Spinal cord (tissue), 10 donors: ENCODE results near the gene GAS2L1. TPM values are rescaled to one million over a fixed set of nuclear protein-coding genes. Genes with fewer than 3 reads are reported as not detected.
"Not testable (repeated sequence)": the region's sequence is repeated elsewhere in the genome, so short reads cannot be mapped to it uniquely, and the experiment has no call there.

Experiments used
- DNase-seq, 6 donors: peaks; one replicate each; pipeline versions ENCODE4 v3.0.0 to v3.0.0-alpha.2; 2013 to 2015; ENCODE audit warnings: low spot score in 6 of 6, low read depth in 4 of 6
- H3K27ac ChIP-seq: one replicate; pipeline ENCODE4 v1.5.1; 2013; ENCODE audit warnings: low read depth, low read length, control low read depth
- H3K27me3 ChIP-seq: one replicate; pipeline ENCODE4 v1.6.1; 2013; ENCODE audit warnings: low read length; ENCODE audit not compliant: control insufficient read depth, insufficient read depth
- H3K36me3 ChIP-seq: one replicate; pipeline ENCODE4 v1.6.1; 2013; ENCODE audit warnings: low read length; ENCODE audit not compliant: control insufficient read depth, insufficient read depth
- H3K4me1 ChIP-seq: one replicate; pipeline ENCODE4 v1.6.1; 2013; ENCODE audit warnings: low read length; ENCODE audit not compliant: control insufficient read depth, insufficient read depth
- H3K4me3 ChIP-seq: one replicate; pipeline ENCODE4 v1.5.1; 2013; ENCODE audit warnings: low read depth, low read length, control low read depth
- H3K9me3 ChIP-seq: one replicate; pipeline ENCODE4 v1.6.1; 2013; ENCODE audit warnings: low read length; ENCODE audit not compliant: control insufficient read depth, insufficient read depth
- WGBS: methylation state at CpG from one replicate; pipeline ENCODE4 v1.1.5; 2013; ENCODE audit warnings: missing lambda C conversion rate; ENCODE audit not compliant: insufficient coverage; 5-methylcytosine and 5-hydroxymethylcytosine counted together
- polyA plus RNA-seq, 2 donors: library from polyadenylated mRNA; unstranded; fragments of 120-200 nt; gene quantifications; one replicate each; pipeline ENCODE4 v1.2.1, GENCODE V29; 2013; ENCODE audit not compliant: insufficient read length in 2 of 2
- total RNA-seq, 2 donors: library from RNA; depleted of rRNA in 1 of 2; stranded (reverse); fragments of 120-200 nt in 1 of 2; fragments of >200 nt in 1 of 2; gene quantifications; one replicate each; pipeline versions ENCODE4 v1.2.3 to v1.2.4, GENCODE V29; 2013 to 2014
- donor health status: healthy.

The GAS2L1 gene
- total and polyA plus RNA-seq, 4 donors = 5.7 to 28.4 (median 15.2) TPM

DNA sequence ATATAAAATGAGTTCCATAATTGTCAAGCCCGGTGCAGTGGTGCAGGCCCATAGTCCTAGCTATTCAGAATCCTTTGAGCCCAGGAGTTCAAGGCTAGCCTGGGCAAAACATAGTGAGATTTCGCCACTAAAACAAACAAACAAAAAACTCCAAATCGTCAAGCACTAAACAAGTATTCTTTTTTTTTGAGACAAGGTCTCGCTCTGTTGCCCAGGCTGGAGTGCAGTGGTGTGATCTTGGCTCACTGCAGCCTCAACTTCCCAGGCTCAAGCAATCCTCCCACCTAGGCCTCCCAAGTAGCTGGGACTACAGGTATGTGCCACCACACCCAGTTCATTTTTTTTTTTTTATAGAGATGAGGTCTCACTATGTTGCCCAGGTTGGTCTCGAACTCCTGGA is 38.4 kb downstream of the GAS2L1 start:
- WGBS = 100% methylated on average over 1 of the region's 5 CpGs
- H3K4me3 ChIP-seq = not testable (repeated sequence)
- peaks cover 69% of the 10 kb centered on the region for H3K36me3 ChIP-seq

DNA sequence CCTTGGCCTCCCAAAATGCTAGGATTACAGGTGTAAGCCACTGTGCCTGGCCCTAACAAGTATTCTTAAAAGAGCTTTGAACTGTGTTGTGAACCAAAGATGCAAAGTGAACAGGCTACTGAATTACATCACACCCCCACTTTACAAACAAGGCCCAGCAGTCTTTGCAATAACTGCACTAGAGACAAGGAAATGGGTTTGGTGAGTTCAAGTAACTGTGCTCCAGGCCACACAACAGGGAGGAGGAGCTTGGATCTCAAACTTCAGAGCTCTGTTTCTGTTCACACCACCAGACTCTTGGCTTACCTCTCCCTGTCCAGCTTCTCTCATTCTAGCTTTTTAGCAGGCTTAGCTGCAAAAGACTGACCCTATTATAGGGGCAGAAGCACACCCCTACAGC is 39.5 kb downstream of the GAS2L1 start:
- Histone ChIP-seq H3K27ac (peak overlapping the region; percentile 86), H3K36me3 (peaks cover 69% of the 10 kb centered on the region), H3K4me1 (peaks cover 45% of the 10 kb centered on the region), H3K4me3 (no peak overlapping the region), H3K9me3 (no peaks in the 10 kb centered on the region), H3K27me3 (no peaks in the 10 kb centered on the region)
- DNase-seq = peak in 1 of 6 donors; percentile 57

More for the DNA sequence above, 38.4 kb downstream of the GAS2L1 start:
- DNase-seq, H3K27ac ChIP-seq, H3K9me3 ChIP-seq, H3K27me3 ChIP-seq: not testable (repeated sequence)
- H3K4me1 ChIP-seq = peaks cover 45% of the 10 kb centered on the region

DNA sequence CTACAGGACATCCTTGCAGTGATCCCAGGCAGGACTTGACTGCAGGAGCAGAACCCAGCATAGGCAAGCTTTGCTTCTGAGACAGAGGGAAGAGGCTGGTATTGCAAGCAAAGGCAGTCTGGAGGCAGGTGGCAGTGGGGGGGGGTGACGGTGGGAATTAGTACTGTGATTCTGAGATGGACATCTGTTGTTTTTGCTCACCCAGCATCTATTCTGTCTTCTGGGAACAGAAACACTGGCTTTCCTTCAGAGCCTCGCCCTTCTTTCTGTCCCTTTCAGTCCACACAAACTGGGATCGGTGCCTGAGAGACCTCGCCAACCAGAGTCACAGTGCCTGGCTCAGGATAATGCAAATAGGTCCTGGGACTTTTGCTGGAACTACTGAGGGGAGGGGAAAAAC is 40.2 kb downstream of the GAS2L1 start:
- peak overlapping the region; percentile 86 for H3K27ac ChIP-seq
- no CpG with 5 or more reads among the region's 4 CpGs for WGBS

DNA sequence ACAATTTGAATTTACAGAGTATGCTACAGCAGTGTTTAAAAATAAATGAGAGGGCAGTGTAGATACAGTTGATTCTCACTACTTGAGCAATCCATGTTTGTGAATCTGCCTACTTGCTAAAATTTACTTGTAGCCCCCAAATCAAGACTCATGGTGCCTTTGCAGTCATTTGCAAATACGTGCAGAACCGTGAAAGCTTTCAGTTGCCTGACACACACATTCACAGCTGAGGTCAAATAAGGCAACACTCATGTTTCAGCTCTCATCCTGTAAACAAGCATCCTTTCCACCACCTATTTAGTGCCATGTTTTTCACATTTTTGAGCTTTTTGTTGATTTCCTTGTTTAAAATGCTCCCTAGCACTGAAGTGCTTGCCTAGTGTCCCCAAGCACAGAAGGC is 41.6 kb downstream of the GAS2L1 start:
- DNase-seq = no peak
- Histone ChIP-seq H3K27ac (no peak overlapping the region), H3K27me3 (no peaks in the 10 kb centered on the region), H3K36me3 (peaks cover 67% of the 10 kb centered on the region), H3K4me3 (no peak overlapping the region), H3K4me1 (peaks cover 40% of the 10 kb centered on the region), H3K9me3 (no peaks in the 10 kb centered on the region)
- 73% methylated on average over 2 of the region's 2 CpGs for WGBS

More for the DNA sequence above, 40.2 kb downstream of the GAS2L1 start:
- no peak overlapping the region for H3K4me3 ChIP-seq
- peaks cover 45% of the 10 kb centered on the region for H3K4me1 ChIP-seq
- DNase-seq = peak in 4 of 6 donors; percentile 53 to 94 (median 64)
- peaks cover 69% of the 10 kb centered on the region for H3K36me3 ChIP-seq
- no peaks in the 10 kb centered on the region for H3K27me3 ChIP-seq
- H3K9me3 ChIP-seq = no peaks in the 10 kb centered on the region

DNA sequence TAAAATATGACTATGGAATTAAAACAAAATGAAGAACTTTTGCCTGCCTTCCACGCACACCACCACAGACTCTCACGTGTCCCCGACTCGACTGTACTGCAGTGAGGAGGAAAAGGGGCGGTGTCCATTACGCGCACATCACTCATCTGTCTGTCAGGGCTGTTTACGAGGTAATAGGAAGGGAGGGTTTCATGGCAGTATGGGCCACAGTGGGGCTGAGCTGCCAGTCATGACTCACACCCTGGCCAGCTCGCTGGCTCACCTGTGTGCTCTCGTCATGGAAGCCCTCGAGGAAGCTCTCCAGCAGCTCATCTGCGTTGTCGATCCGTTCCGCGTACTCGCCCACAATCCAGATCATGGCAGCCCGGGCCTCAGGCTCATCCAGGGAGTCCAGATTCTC is 42.5 kb downstream of the GAS2L1 start:
- Histone ChIP-seq H3K4me3 (no peak overlapping the region), H3K27me3 (no peaks in the 10 kb centered on the region), H3K27ac (no peak overlapping the region), H3K36me3 (peaks cover 68% of the 10 kb centered on the region), H3K9me3 (no peaks in the 10 kb centered on the region), H3K4me1 (peaks cover 31% of the 10 kb centered on the region)
- WGBS = 95% methylated on average over 16 of the region's 18 CpGs
- no peak for DNase-seq

DNA sequence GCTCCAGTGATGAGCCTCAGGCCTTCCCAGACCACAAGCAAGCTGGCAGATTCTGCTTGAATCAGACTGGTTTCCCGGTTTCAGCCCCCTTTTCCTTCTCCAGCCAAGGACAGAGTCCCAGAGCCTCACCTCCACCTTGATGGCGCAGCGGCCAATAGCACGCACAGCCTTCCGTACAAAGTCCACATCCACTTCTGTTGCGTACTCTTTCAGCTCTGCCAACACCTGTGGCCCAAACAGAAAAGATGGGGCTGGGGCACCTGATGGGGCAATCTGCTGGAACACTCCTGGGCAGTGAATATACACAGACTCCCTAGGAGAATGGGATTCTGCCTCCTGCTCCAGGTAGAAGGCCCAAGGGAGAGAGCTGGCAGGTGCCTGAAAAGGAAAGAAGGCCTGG is 44.6 kb downstream of the GAS2L1 start:
- Histone ChIP-seq H3K27ac (no peak overlapping the region), H3K9me3 (no peaks in the 10 kb centered on the region), H3K27me3 (no peaks in the 10 kb centered on the region), H3K4me1 (peaks cover 14% of the 10 kb centered on the region), H3K36me3 (peaks cover 87% of the 10 kb centered on the region), H3K4me3 (no peak overlapping the region)
- WGBS = 91% methylated on average over 6 of the region's 6 CpGs
- no peak for DNase-seq

DNA sequence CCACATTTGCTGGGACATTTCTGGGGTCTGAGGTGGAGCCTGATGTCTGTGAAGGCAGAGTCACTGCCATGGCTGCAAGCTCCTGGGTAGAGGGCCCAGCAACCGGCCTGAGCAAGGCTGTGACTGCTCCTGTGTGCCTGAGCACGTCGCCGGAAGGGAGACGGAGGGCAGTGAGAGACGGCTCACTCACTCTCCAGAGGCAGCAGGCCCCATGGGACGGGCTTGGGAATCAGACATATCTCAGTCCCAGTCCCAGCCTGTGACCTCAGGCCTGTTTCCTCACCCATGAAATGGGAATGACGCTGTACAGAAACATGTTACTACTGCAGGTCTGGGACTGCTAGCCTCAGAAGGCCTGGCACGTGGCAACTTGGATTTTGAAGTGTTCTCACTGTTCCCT is 45.4 kb downstream of the GAS2L1 start:
- Histone ChIP-seq H3K9me3 (no peaks in the 10 kb centered on the region), H3K27ac (no peak overlapping the region), H3K4me1 (peaks cover 5% of the 10 kb centered on the region), H3K36me3 (peaks cover 87% of the 10 kb centered on the region), H3K27me3 (no peaks in the 10 kb centered on the region), H3K4me3 (no peak overlapping the region)
- DNase-seq = no peak
- 92% methylated on average over 8 of the region's 9 CpGs for WGBS

DNA sequence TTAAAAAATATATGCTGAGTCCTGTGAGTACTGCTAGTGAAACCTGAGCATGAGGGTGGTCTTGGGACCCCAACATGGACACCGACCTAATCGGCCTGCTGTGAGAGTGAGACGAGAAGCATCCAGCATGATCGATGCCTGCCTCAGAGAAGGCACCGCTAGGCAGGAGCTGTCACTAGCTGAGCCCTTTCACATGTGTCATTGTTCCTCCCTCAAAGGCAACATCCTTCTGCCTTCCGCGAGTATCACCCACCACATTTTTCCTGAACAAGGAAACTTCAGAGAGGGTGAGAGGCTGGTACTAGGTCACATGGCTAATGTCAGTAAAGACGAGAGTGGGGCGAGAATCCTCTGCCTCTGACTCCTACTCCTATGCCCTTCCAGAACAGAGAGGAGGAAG is 46.3 kb downstream of the GAS2L1 start:
- H3K27me3 ChIP-seq = no peaks in the 10 kb centered on the region
- H3K4me1 ChIP-seq = peaks cover 2% of the 10 kb centered on the region
- DNase-seq = no peak
- no peak overlapping the region for H3K4me3 ChIP-seq
- H3K36me3 ChIP-seq = peaks cover 91% of the 10 kb centered on the region
- no peak overlapping the region for H3K27ac ChIP-seq
- no peaks in the 10 kb centered on the region for H3K9me3 ChIP-seq
- 85% methylated on average over 4 of the region's 9 CpGs for WGBS

DNA sequence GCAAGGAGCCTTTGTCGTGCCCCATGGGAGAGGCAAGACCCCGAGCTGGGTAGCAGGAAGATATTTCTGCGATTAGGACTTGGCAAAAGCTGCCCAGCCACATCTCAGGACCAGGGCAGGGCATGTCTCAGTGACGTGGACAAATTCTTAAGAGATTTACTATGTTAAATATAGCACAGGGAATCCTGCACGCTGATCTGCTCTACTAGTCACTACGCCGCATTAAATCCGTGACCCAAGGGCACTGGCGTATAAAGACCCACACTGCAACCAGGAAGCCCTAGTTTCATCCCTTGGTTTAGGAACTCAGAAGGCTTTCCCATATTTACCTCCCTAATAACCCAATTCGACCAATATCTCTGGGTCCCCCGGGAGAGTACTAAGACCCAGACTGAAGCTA is 46.8 kb downstream of the GAS2L1 start:
- Histone ChIP-seq H3K9me3 (no peaks in the 10 kb centered on the region), H3K4me1 (peaks cover 2% of the 10 kb centered on the region), H3K27me3 (no peaks in the 10 kb centered on the region), H3K4me3 (no peak overlapping the region), H3K36me3 (peaks cover 94% of the 10 kb centered on the region), H3K27ac (no peak overlapping the region)
- no peak for DNase-seq
- WGBS = 95% methylated on average over 7 of the region's 11 CpGs

DNA sequence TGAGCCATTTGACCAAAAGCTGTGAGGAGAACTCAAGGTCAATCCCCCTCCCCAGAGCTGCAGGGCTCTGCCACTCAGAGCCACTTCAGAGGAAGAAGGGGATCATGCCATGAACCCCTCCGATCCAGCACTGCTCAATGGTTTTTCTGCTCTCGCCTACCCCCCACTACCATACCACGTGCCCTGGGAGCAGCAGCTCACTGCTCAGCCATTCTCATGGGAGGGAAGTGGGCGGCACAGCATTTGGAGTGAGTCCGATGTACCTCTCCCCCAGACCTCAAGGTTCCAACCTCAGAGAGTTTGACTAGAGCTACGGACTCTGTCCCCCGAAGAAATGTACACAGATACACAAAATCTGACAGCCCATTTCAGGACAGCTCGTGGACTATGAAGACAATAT is 47.4 kb downstream of the GAS2L1 start:
- H3K4me1 ChIP-seq = peaks cover 2% of the 10 kb centered on the region
- no peak overlapping the region for H3K27ac ChIP-seq
- no peaks in the 10 kb centered on the region for H3K27me3 ChIP-seq
- H3K9me3 ChIP-seq = no peaks in the 10 kb centered on the region
- WGBS = 94% methylated on average over 7 of the region's 8 CpGs
- peaks cover 97% of the 10 kb centered on the region for H3K36me3 ChIP-seq
- no peak overlapping the region for H3K4me3 ChIP-seq
- DNase-seq = no peak
